ENCODE measurements around the gene LPO.

LPO gene

GRCh38 chr17:58247511-58248363, 9.4 kb downstream of the LPO start:
- no peak for TF ChIP-seq CTCF (conservative IDR thresholded peaks at IDR 0.05)
- TF ChIP-seq ZFX (IDR thresholded peaks at IDR 0.05): no peak
- H3K27ac ChIP-seq: no peak overlapping the region

- TF ChIP-seq ZFX (IDR thresholded peaks at IDR 0.05): no peak
- no peak for TF ChIP-seq CTCF (conservative IDR thresholded peaks at IDR 0.05)
- peak overlapping the region; percentile 59 for H3K27ac ChIP-seq
Measured at GRCh38 chr17:58248955-58249269, 10.5 kb downstream of the LPO start.

GRCh38 chr17:58249270-58250133, 11.1 kb downstream of the LPO start:
- peak overlapping the region; percentile 59 for H3K27ac ChIP-seq
- TF ChIP-seq ZFX (IDR thresholded peaks at IDR 0.05) (no peak), CTCF (conservative IDR thresholded peaks at IDR 0.05) (peak; percentile 95)

GRCh38 chr17:58250344-58251011, 12.1 kb downstream of the LPO start:
- TF ChIP-seq CTCF (conservative IDR thresholded peaks at IDR 0.05) (no peak), ZFX (IDR thresholded peaks at IDR 0.05) (no peak)
- peak overlapping the region; percentile 59 for H3K27ac ChIP-seq

- H3K27ac ChIP-seq: no peak overlapping the region
- TF ChIP-seq ZFX (IDR thresholded peaks at IDR 0.05) (no peak), CTCF (conservative IDR thresholded peaks at IDR 0.05) (no peak)
Measured at GRCh38 chr17:58252141-58252540, 13.8 kb downstream of the LPO start.

GRCh38 chr17:58253082-58253481, 14.7 kb downstream of the LPO start:
- H3K27ac ChIP-seq: no peak overlapping the region
- TF ChIP-seq ZFX (IDR thresholded peaks at IDR 0.05) (no peak), CTCF (conservative IDR thresholded peaks at IDR 0.05) (no peak)

Data from C4-2B (cell line).